PC-9 (cell line): Measurements from ENCODE around the gene GPAM. TPM values are rescaled to one million over a fixed set of nuclear protein-coding genes. Genes with fewer than 3 reads are reported as not detected.

Source experiments
- BruUV-seq: library from RNA; stranded (reverse); fragments of 400-500 nt; replicated peaks from 2 replicates; lab custom pipeline; 2021; lab: Mats Ljungman, UMichigan
- CTCF ChIA-PET: fragments of 300-600 bp; sonication (Branson Sonifier 250); formaldehyde crosslinking; loops from one replicate; lab custom pipeline; 2022; ENCODE audit warnings: antibody characterized with exemption; lab: Charles Lee
- POLR2A ChIA-PET: fragments of 300-600 bp; sonication (Branson Sonifier 250); formaldehyde crosslinking; loops from one replicate; lab custom pipeline; 2022; ENCODE audit warnings: antibody characterized with exemption; ENCODE audit not compliant: unreplicated experiment; lab: Charles Lee
- DNase-seq, 2 experiments: peaks; one replicate each; pipeline versions ENCODE4 v3.0.0 to v3.0.0-alpha.2; 2015 to 2022; ENCODE audit warnings: mixed read lengths in 1 of 2
- H2AFZ ChIP-seq: fragments of 200-600 bp; sonication (generic); 2 replicates; pipeline ENCODE4 v1.8.1; 2017; ENCODE audit warnings: antibody characterized with exemption
- H3F3A ChIP-seq: fragments of 200-600 bp; sonication (generic); 2 replicates; pipeline ENCODE4 v1.8.1; 2017; ENCODE audit warnings: antibody characterized with exemption, mild to moderate bottlenecking, low read depth; ENCODE audit not compliant: insufficient read depth
- H3K27ac ChIP-seq: fragments of 200-600 bp; sonication (generic); 2 replicates; pipeline ENCODE4 v1.6.1; 2016; ENCODE audit warnings: mixed run types
- H3K27me3 ChIP-seq: fragments of 200-600 bp; sonication (generic); 2 replicates; pipeline ENCODE4 v1.6.1; 2016; ENCODE audit warnings: low read depth, mixed run types; ENCODE audit not compliant: insufficient read depth
- H3K36me3 ChIP-seq: fragments of 200-600 bp; sonication (generic); 2 replicates; pipeline ENCODE4 v1.6.1; 2016; ENCODE audit warnings: low read depth, mixed run types
- H3K4me1 ChIP-seq: fragments of 200-600 bp; sonication (generic); replicated peaks from 2 replicates; pipeline ENCODE4 v1.6.1; 2016; ENCODE audit warnings: mixed run types; ENCODE audit not compliant: insufficient read depth
- H3K4me2 ChIP-seq: fragments of 200-600 bp; sonication (generic); 2 replicates; pipeline ENCODE4 v1.6.1; 2017; ENCODE audit warnings: mixed run types
- H3K4me3 ChIP-seq: fragments of 200-600 bp; sonication (generic); 2 replicates; pipeline ENCODE4 v1.6.1; 2016; ENCODE audit warnings: mixed run types
- H3K79me2 ChIP-seq: fragments of 200-600 bp; sonication (generic); 2 replicates; pipeline ENCODE4 v1.6.1; 2017; ENCODE audit warnings: low read depth, mixed run types
- H3K9me2 ChIP-seq: fragments of 200-600 bp; sonication (generic); 2 replicates; pipeline ENCODE4 v1.8.1; 2017; ENCODE audit warnings: mild to moderate bottlenecking; ENCODE audit not compliant: insufficient read depth
- H3K9me3 ChIP-seq: fragments of 200-600 bp; sonication (generic); 2 replicates; pipeline ENCODE4 v1.8.1; 2016; ENCODE audit warnings: low read depth; ENCODE audit not compliant: insufficient read depth
- H4K20me1 ChIP-seq: fragments of 200-600 bp; sonication (generic); 2 replicates; pipeline ENCODE4 v1.8.1; 2017; ENCODE audit not compliant: insufficient read depth
- CTCF ChIP-seq: fragments of 200-600 bp; sonication (generic); conservative IDR thresholded peaks from 2 replicates; pipeline ENCODE4 v1.6.1; 2017; ENCODE audit warnings: mixed run types, antibody characterized with exemption, mild to moderate bottlenecking, moderate library complexity
- EZH2 ChIP-seq: fragments of 200-600 bp; sonication (generic); IDR thresholded peaks from 2 replicates; pipeline ENCODE4 v1.8.0; 2017; ENCODE audit warnings: antibody characterized with exemption, low read depth
- intact Hi-C: fragments of 100-400 bp; cut with micrococcal nuclease; formaldehyde crosslinking; loops from one replicate; pipeline ENCODE4 v1.10.0; 2022; ENCODE audit not compliant: unreplicated experiment
- total RNA-seq: library from RNA; stranded (reverse); gene quantifications from 2 replicates; pipeline ENCODE4 v1.2.3, GENCODE V29; 2021

GPAM gene
- total RNA-seq, 1 experiment from 2014 or later: 4.2 TPM

- DNase-seq: no peak
- H4K20me1 ChIP-seq: no peaks in the 10 kb centered on the region
- no peaks in the 10 kb centered on the region for H3K27me3 ChIP-seq
- no peaks in the 10 kb centered on the region for H3K9me2 ChIP-seq
- H2AFZ ChIP-seq: no peak overlapping the region
- no peak overlapping the region for H3K27ac ChIP-seq
- intact Hi-C loops: loop anchor here (10.0 kb wide), 1 partner anchor 291 kb away; no protein-coding TSS in a partner anchor
- no TSS peak for BruUV-seq
- no peaks in the 10 kb centered on the region for H3K79me2 ChIP-seq
- POLR2A ChIA-PET: no interaction called here
- H3K4me3 ChIP-seq: no peak overlapping the region
- no peak overlapping the region for H3K4me2 ChIP-seq
- H3K4me1 ChIP-seq: no peaks in the 10 kb centered on the region
- H3K36me3 ChIP-seq: no peaks in the 10 kb centered on the region
- H3F3A ChIP-seq: no peaks in the 10 kb centered on the region
- H3K9me3 ChIP-seq: no peaks in the 10 kb centered on the region
- CTCF ChIA-PET: no interaction called here
- TF ChIP-seq CTCF (no peak), EZH2 (no peak)
Measured at GRCh38 chr10:112143420-112143819, 40.1 kb downstream of the GPAM start.

GRCh38 chr10:112141292-112141691 lies 42.3 kb downstream of the GPAM start:
- Histone ChIP-seq H3K27ac (no peak overlapping the region), H3K27me3 (no peaks in the 10 kb centered on the region), H3K4me1 (no peaks in the 10 kb centered on the region), H3K36me3 (no peaks in the 10 kb centered on the region), H2AFZ (no peak overlapping the region), H3K4me2 (no peak overlapping the region), H3K9me3 (no peaks in the 10 kb centered on the region), H3K9me2 (no peaks in the 10 kb centered on the region), H3F3A (no peaks in the 10 kb centered on the region), H3K4me3 (no peak overlapping the region), H3K79me2 (no peaks in the 10 kb centered on the region), H4K20me1 (no peaks in the 10 kb centered on the region)
- no TSS peak for BruUV-seq
- intact Hi-C loops: loop anchor here (10.0 kb wide), 1 partner anchor 294 kb away; no protein-coding TSS in a partner anchor
- DNase-seq: no peak
- ChIA-PET CTCF (no interaction called here), POLR2A (no interaction called here)
- TF ChIP-seq CTCF: no peak
- no peak for TF ChIP-seq EZH2

GRCh38 chr10:112140110-112140970 lies 43.2 kb downstream of the GPAM start:
- Histone ChIP-seq H3K36me3 (no peaks in the 10 kb centered on the region), H3K9me2 (no peaks in the 10 kb centered on the region), H3K27ac (no peak overlapping the region), H3K9me3 (no peaks in the 10 kb centered on the region), H3K4me1 (no peaks in the 10 kb centered on the region), H3K27me3 (no peaks in the 10 kb centered on the region), H3K4me2 (no peak overlapping the region), H2AFZ (no peak overlapping the region), H3F3A (no peaks in the 10 kb centered on the region), H3K4me3 (no peak overlapping the region), H4K20me1 (no peaks in the 10 kb centered on the region), H3K79me2 (no peaks in the 10 kb centered on the region)
- no TSS peak for BruUV-seq
- peak; percentile 69 to 71 for DNase-seq
- POLR2A ChIA-PET: no interaction called here
- intact Hi-C loops: loop anchor here (10.0 kb wide), 1 partner anchor 294 kb away; no protein-coding TSS in a partner anchor
- CTCF ChIA-PET: interaction anchor here (0.5 to 0.9 kb wide), 2 partner anchors 295 to 978 kb away, joined by 3 to 4 read pairs; no protein-coding TSS in a partner anchor
- TF ChIP-seq CTCF: peak; percentile 82
- no peak for TF ChIP-seq EZH2
